Sigmoid colon (tissue), 7 donors: ENCODE data around the gene CHCHD10. TPM values are rescaled to one million over a fixed set of nuclear protein-coding genes. Genes with fewer than 3 reads are reported as not detected.
A peak's percentile ranks its signal among the peaks of the same experiment; 100 is the strongest.

Source experiments
- DNase-seq: peaks from one replicate; pipeline ENCODE4 v3.0.0-alpha.2; 2019
- H3K27ac ChIP-seq, 4 donors: fragments of 200-600 bp; sonication (generic); one replicate each; pipeline ENCODE4 v1.5.1; 2016 to 2019; ENCODE audit warnings: mild to moderate bottlenecking in 1 of 4
- H3K27me3 ChIP-seq, 3 donors: fragments of 200-600 bp; sonication (generic); one replicate each; pipeline ENCODE4 v1.5.1; 2019; ENCODE audit warnings: mild to moderate bottlenecking in 1 of 3
- H3K36me3 ChIP-seq, 4 donors: fragments of 200-600 bp; sonication (generic); one replicate each; pipeline ENCODE4 v1.5.1; 2016 to 2019
- H3K4me1 ChIP-seq, 4 donors: fragments of 200-600 bp; sonication (generic); one replicate each; pipeline ENCODE4 v1.5.1; 2017 to 2019
- H3K4me3 ChIP-seq, 4 donors: fragments of 200-600 bp; sonication (generic); one replicate each; pipeline ENCODE4 v1.5.1; 2017 to 2019; ENCODE audit warnings: mild to moderate bottlenecking in 2 of 4, moderate library complexity in 1 of 4
- H3K9me3 ChIP-seq, 4 donors: fragments of 200-600 bp in 3 of 4; sonication (generic) in 3 of 4; one replicate each; pipeline versions ENCODE4 v1.5.1 to v1.6.1; 2013 to 2019
- CTCF ChIP-seq, 4 experiments: fragments of 450-650 bp in 3 of 4; fragments of 200-600 bp in 1 of 4; IDR thresholded peaks; one replicate each; pipeline ENCODE4 v1.5.1; 2016 to 2019; ENCODE audit warnings: antibody characterized with exemption in 4 of 4, mild to moderate bottlenecking in 3 of 4, moderate library complexity in 2 of 4
- EP300 ChIP-seq, 4 donors: sonication (generic); formaldehyde crosslinking; IDR thresholded peaks; one replicate each; pipeline ENCODE4 v1.6.1; 2017; ENCODE audit warnings: antibody characterized with exemption in 4 of 4
- POLR2A ChIP-seq, 2 donors: fragments of 450-650 bp; IDR thresholded peaks; one replicate each; pipeline ENCODE4 v1.6.1; 2016; ENCODE audit warnings: antibody characterized with exemption in 2 of 2, mild to moderate bottlenecking in 2 of 2, moderate library complexity in 2 of 2
- POLR2AphosphoS5 ChIP-seq, 4 donors: sonication (generic); formaldehyde crosslinking; IDR thresholded peaks; one replicate each; pipeline ENCODE4 v1.6.1; 2017; ENCODE audit warnings: antibody characterized with exemption in 4 of 4
- WGBS, 2 donors: extraction: QIAGEN DNeasy Blood & Tissue Kit; methylation state at CpG; one replicate each; pipeline ENCODE4 v1.1.7; 2013; 5-methylcytosine and 5-hydroxymethylcytosine counted together
- intact Hi-C: fragments of 100-400 bp; cut with DNase I; formaldehyde crosslinking; loops from one replicate; pipeline ENCODE4 v1.15.1; 2023
- polyA plus RNA-seq, 3 donors: library from polyadenylated mRNA; stranded (reverse); fragments of 200-250 nt; gene quantifications; one replicate each; pipeline ENCODE4 v1.2.3, GENCODE V29; 2013
- total RNA-seq, 4 donors: library from RNA; depleted of rRNA; stranded (reverse); fragments of >200 nt; gene quantifications; one replicate each; pipeline ENCODE4 v1.1.0, GENCODE V29; 2016
- donor health status: healthy with polysubstance abuse.
- donor health status: Bipolar disorder and iron deficiency.
- donor health status: healthy.

The CHCHD10 gene
- total and polyA plus RNA-seq, 7 donors = 5.7 to 336 (median 51.5) TPM

DNA sequence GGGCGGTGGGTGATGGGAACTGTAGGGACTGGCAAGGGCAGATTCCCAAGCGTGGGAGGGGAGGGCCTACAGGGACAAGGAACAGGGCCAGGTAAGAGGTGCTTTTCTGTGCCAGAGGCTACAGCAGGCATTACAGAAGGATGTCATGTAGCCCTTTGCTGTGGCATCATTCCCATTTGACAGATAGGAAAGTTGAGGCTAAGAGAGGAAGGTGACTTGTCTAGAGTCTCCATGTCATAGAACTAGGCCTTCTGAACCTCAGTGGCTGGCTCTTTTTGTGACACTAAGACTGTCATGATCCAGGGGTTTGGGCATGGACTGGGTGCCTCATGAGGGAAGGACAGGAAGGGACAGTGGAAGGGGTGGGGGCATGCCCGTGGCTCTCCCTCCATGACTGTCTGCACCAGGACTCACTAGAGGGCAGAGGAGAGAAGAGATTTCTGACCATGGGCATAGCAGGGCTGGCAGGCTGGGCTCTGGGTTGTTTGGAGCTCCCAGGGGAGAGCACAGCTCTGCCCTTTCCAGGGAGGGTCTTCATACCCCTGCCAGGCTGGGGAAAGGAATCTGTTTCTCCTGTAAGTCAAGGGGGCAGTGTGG lies 8.1 kb upstream of the CHCHD10 start:
- no peak overlapping the region for H3K4me3 ChIP-seq
- peaks cover 0 to 56% (median 47%) of the 10 kb centered on the region in 4 donors for H3K4me1 ChIP-seq
- 72 to 81% methylated on average over 3 of the region's 3 CpGs for WGBS, 2 donors
- TF ChIP-seq POLR2AphosphoS5 (IDR thresholded peaks at IDR 0.05) (no peak), EP300 (IDR thresholded peaks at IDR 0.05) (no peak), POLR2A (IDR thresholded peaks at IDR 0.05) (no peak), CTCF (IDR thresholded peaks at IDR 0.05) (no peak)
- H3K27me3 ChIP-seq = no peaks in the 10 kb centered on the region
- no peak for DNase-seq
- H3K36me3 ChIP-seq = no peaks in the 10 kb centered on the region
- H3K27ac ChIP-seq = peak overlapping the region in 3 of 4 donors; percentile 0 to 76 (median 8)
- intact Hi-C loops = no loop called here
- H3K9me3 ChIP-seq = no peaks in the 10 kb centered on the region

DNA sequence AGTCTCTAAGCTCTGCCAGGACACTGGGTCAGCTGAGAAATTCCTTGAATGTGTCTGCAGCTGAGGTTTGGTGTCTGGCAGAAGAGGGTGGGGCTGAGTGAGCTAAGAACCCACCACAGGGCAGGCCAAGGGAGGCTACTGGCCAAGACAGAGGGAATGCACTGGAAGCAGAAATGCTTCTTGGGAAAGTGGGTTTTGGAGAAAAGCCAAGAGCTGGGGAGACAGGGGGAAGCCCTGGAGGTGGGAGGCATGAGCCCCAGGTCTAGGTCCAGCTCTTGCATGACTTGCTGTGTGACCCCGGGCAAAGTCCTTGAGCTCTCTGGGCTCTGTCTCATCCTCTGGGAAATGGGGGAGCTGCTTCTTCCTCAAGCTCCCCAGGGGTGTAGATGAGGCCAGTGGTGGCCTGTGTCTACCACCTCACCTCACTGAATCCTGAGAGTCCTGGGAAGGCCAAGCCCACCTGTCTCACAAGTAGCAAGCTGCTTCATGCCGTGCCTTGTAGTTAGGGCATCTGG lies 7.2 kb upstream of the CHCHD10 start:
- Histone ChIP-seq H3K9me3 (no peaks in the 10 kb centered on the region), H3K27ac (peak overlapping the region in 2 of 4 donors; percentile 0 to 76), H3K4me3 (no peak overlapping the region), H3K36me3 (no peaks in the 10 kb centered on the region), H3K27me3 (no peaks in the 10 kb centered on the region), H3K4me1 (peaks cover 0 to 59% (median 50%) of the 10 kb centered on the region in 4 donors)
- TF ChIP-seq CTCF (IDR thresholded peaks at IDR 0.05) (no peak), EP300 (IDR thresholded peaks at IDR 0.05) (no peak), POLR2A (IDR thresholded peaks at IDR 0.05) (no peak), POLR2AphosphoS5 (IDR thresholded peaks at IDR 0.05) (no peak)
- DNase-seq = no peak
- intact Hi-C loops = no loop called here
- 84 to 89% methylated on average over 2 of the region's 2 CpGs for WGBS, 2 donors

DNA sequence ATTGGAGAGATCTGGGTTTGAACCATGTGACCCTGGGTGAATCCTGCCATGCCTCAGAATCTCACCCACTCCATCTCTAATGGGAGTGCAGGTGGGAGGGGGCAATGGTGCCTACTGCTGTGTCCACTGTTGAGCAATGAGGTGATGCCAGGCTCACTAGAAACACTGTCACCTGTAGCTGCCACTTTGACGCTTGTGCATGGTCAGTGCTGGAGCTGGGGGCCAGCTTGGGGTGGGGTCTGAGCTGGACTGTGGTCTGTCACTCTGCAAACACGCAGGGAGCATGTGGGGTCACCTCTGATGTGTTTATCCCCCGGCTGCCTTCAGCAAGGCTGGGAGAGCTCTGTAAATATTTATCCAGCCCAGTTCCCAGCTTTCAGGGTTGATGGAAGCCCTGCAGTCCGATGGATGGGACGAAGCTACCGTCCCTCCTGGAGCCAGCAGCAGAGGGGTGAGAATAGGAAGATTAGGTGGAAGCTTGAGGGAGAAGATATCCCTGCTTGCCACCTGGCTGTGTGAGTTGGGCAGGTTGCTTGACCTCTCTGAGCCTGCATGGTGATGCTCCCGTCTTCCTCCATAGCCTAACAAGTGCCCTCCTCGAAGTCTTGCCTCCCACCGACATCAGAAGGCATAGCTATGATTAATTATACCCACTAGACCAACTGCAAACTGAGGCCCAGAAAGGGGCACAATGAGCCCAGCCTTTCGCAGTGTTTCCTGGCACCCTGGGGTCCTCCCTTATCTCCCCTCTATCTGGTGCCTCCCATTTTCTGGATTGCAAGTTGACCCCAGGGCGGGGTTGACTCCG lies 6.5 kb upstream of the CHCHD10 start:
- intact Hi-C loops = no loop called here
- H3K36me3 ChIP-seq = no peaks in the 10 kb centered on the region
- no peak overlapping the region for H3K4me3 ChIP-seq
- no peak for TF ChIP-seq POLR2A (IDR thresholded peaks at IDR 0.05)
- no peak for TF ChIP-seq CTCF (IDR thresholded peaks at IDR 0.05)
- TF ChIP-seq POLR2AphosphoS5 (IDR thresholded peaks at IDR 0.05) = no peak
- no peak for TF ChIP-seq EP300 (IDR thresholded peaks at IDR 0.05)
- DNase-seq = no peak
- H3K27me3 ChIP-seq = no peaks in the 10 kb centered on the region
- no peaks in the 10 kb centered on the region for H3K9me3 ChIP-seq
- H3K4me1 ChIP-seq = peaks cover 0 to 66% (median 52%) of the 10 kb centered on the region in 4 donors
- 77% methylated on average over 12 of the region's 12 CpGs for WGBS, 2 donors
- peak overlapping the region in 1 of 4 donors; percentile 76 for H3K27ac ChIP-seq

GRCh38 chr22:23773483-23774113 lies 5.8 kb upstream of the CHCHD10 start:
- intact Hi-C loops = loop anchor here (2.0 kb wide), 1 partner anchor 63 kb away; no protein-coding TSS in a partner anchor

More at GRCh38 chr22:23773483-23774113, 5.8 kb upstream of the CHCHD10 start:
- Histone ChIP-seq H3K27ac (peak overlapping the region in 2 of 4 donors; percentile 76 to 78), H3K4me3 (peak overlapping the region; percentile 31 to 60 (median 57)), H3K4me1 (peaks cover 0 to 73% (median 60%) of the 10 kb centered on the region in 4 donors), H3K9me3 (no peaks in the 10 kb centered on the region), H3K27me3 (no peaks in the 10 kb centered on the region), H3K36me3 (no peaks in the 10 kb centered on the region)
- TF ChIP-seq POLR2A (IDR thresholded peaks at IDR 0.05) (no peak), POLR2AphosphoS5 (IDR thresholded peaks at IDR 0.05) (no peak), CTCF (IDR thresholded peaks at IDR 0.05) (no peak), EP300 (IDR thresholded peaks at IDR 0.05) (no peak)
- WGBS, 2 donors = 51 to 72% methylated on average over 7 of the region's 7 CpGs
- no peak for DNase-seq
